ENCODE measurements around the gene XKR8.

Gene XKR8

GRCh38 chr1:27956761-27957160 is 3.0 kb upstream of the XKR8 start:
- DNase-seq: no peak

DNA sequence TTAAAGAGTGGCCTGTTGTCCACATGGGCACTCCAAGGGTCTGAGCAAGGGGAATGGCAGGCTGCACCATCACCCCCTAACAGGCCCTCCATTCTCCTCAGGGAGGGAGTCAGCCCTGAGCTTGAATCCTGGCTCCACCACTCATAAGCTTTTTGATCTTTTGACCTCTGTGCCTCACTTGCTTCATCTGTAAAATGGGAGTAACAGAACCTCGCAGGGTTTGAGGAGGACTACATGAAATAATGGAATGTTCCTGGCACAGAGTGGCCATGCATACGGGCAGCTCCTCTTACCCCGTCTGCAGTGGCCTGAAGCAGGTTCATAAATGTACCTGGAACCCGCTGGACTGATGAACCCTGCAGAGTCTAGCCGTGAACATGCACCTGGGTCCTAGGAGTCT is 2.1 kb upstream of the XKR8 start:
- no peak for DNase-seq

GRCh38 chr1:27958513-27958912 is 1.3 kb upstream of the XKR8 start:
- DNase-seq: no peak

GRCh38 chr1:27960762-27961645 is 1.2 kb downstream of the XKR8 start:
- DNase-seq: no peak

DNA sequence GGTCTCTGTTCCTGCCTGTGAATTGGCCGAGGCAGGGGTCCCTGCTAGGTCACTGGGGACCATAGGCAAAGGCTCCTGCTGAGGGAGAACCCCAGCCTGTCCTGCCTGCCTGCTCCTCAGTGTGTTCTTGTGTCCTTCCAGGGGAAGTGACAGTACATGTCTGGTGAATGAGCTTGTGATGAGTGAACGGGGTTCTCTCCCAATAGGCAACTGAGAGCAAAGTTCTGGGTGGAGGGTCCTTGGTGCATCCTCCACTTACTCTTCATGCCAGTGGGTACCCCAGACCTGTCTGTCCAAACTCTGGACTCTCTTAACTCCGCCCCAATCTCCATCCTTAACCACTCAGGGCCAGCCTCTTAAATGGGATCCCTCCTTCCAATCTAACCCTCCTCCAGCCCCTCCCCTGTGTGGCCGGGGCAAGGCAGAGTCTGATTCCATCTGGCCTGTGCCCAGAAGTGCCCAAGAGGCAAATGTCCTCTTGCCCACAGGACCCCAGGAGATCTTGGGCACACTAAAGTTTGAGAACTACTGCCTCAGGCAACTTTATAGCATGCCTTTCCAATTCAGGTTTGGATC is 2.0 kb downstream of the XKR8 start:
- no peak for DNase-seq

GRCh38 chr1:27963393-27963792 is 3.6 kb downstream of the XKR8 start:
- no peak for DNase-seq

- DNase-seq: no peak
Measured at GRCh38 chr1:27966402-27967105, 6.8 kb downstream of the XKR8 start.

DNA sequence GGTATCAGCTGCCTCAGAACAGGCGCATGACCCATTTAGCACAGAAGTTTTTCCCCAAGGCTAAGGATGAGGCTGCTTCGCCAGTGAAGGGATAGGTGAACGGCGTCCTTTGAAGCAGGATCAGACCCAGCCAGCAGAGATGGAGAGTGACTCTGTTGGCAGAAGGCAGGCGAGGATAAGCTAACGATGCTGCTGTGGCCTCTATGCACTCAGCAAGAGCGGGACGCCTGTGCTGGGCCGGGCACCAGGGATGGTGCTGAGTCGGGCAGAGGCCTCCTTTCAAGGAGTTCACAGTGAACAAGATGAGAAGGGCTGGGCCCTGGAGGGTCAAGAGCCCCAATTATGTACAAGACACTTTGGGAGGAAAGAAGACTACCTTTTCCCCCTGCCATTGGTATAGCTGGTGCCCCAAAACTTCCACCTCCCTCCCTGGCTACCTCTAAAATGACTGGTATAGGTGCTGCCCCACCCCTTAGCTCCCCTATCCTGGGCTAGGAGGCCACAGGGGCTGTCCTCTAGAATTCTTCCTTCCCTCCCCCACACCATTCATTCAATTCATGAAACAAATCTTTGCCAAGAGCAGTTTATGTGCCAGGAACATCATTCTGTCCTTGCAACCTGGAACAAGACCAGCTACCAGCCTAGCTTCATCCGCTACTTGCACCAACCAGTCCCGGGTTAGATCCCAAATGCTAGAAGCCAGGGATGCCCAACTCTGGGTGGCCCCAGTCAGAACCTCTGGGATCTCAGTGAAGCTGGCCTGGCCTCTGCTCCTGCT is 7.5 kb downstream of the XKR8 start:
- DNase-seq: no peak

DNA sequence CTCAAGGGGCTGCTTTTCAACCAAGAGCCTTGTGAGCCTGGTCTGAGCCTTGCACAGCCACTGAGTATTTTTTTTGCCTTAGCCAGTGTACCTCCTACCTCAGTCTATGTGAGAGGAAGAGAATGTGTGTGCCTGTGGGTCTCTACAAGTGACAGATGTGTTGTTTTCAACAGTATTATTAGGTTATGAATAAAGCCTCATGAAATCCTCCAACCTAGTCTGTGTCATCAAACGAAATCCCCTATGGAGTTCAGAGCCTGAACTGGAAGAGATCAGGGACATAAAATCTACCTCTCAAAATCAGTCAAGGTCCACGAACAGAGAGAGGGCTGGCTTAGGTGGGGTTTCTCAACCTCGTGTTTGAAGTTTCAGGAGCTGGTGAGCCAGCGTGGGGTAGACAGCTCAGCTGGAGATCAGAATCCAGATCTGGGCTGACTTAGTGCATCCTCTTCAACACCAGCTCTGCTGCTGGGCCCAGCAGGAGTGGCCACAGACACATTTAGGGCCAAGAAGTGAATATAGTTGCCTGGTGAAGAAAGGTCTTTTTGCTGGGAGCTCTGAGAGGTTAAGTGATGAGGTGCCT is 8.2 kb downstream of the XKR8 start:
- no peak for DNase-seq

DNA sequence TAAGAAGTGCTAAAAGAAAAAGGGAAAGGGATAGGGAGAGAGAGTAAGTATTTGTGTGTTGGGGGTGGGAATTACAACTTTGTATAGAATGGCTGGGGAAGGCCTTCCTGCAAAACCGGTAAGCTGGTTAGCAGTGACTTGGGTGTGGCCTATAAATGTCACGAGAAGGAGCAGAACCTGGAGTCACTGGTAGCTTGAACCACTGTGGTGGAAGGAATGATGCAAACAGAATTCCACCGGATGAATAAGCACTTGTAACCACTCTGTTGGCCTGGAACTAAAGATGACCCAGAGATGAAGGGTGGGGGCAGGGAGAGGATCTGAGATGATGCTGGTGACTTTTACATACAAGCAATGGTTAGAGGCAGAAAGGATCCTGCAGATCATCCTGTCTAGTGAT is 8.9 kb downstream of the XKR8 start:
- DNase-seq: no peak

- no peak for DNase-seq
Measured at GRCh38 chr1:27970401-27970800, 10.6 kb downstream of the XKR8 start.

DNA sequence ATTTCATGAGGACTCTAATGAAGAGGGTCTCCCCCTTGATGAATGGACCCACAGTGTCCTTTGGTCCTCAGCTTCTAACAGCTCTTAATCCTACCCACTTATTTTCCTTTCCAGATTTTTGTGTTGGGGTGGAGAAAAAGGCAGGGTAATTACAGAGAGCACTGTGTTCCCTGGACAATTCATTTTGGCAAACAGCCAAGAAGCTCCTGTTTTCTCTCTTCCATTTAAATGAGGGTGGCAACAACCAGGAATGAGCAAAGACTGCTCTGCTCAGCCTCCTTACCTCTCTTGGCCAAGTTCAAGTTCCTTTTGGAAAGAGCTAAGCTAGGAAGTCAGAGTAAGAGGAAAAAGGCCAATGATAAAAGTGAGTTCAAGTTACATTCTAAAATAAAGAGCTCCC is 11.9 kb downstream of the XKR8 start:
- DNase-seq: no peak

- DNase-seq: no peak
Measured at GRCh38 chr1:27972141-27972540, 12.4 kb downstream of the XKR8 start.

DNA sequence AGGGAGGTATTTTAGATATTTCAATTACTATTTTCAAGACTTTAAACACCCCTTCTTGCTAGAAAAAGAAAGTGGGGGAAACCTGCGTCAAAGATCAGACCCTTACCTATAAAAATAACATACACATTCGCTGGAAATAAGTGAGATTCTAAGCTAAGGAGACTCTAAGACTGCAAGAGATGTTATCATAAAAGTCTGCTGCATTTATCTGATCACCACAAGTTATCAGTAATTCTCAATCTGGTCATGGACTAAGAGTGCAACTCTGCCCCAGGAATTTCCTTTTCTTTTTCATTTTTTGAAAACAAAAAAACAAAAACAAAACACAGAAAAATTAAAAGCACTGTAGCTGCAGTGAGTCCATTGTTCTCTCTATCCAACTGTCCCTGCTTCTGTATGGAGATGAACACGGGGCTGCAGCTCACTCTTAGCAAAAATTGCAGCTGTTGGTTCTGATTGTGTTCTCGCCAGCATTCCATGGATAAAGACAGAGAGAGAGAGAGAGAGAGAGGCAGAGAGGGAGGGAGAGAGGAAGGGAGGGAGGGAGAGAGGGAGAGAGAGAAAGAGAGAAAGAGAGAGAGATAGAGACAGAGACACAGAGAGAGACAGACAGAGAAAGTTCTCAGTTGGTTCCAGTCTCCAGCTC is 14.1 kb downstream of the XKR8 start:
- no peak for DNase-seq

- DNase-seq: no peak
Measured at GRCh38 chr1:27974417-27974781, 14.6 kb downstream of the XKR8 start.

DNA sequence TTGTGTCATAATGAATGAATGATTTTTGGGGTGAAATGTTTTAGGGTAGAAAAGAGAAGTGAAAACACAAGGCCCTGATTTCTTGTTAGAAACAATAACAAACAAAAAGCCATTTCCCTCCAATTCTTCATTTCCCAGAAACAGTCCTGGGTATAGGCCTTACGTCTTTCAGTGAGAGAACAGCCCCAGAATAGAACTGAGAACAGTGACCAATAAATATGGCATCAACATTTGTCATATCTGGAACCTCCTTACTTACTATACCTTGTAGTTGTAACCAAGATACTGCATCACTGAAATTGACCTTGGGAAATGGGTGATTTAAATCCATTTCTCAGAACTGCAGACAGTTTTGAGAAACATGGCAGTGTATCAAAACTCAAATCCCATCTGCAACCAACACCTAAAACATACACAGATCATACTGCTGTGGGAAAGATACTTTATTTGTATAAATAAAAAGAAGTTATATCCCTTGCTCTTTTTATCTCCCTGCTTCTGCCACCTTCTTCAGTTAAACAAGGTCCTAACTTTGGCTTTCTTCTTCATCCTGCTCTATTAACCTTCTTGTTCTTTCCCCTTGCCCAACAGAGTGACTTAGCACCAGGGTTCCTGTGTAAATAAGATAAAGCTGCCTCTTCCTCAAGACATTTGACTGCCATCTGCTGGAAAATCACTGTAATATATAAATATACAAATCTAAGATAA is 19.5 kb downstream of the XKR8 start:
- no peak for DNase-seq

DNA sequence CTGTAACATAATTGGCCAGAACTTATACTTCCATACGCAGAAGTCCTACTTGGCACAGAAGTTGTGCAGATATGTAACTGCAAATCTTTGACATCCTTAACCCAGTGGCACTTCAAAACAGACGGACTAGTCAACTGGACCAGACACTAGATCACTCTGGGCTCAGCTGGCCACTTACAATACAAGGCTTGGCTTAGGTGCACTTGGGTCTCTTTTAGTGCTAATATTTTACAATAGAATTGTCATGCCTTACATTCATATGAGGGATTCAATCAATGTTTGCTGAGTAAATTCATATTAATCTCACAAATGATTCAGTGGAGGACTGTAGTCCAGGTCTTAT is 20.1 kb downstream of the XKR8 start:
- DNase-seq: no peak

GRCh38 chr1:27980216-27980845 is 20.6 kb downstream of the XKR8 start:
- no peak for DNase-seq

- no peak for DNase-seq
Measured at GRCh38 chr1:27981145-27981544, 21.4 kb downstream of the XKR8 start.

GRCh38 chr1:27990920-27991537 is 31.3 kb downstream of the XKR8 start:
- no peak for DNase-seq

- DNase-seq: peak; percentile 47
Measured at GRCh38 chr1:27992276-27992675, 32.5 kb downstream of the XKR8 start.

Measured in activated naive CD4-positive, alpha-beta T cell treated with Interleukin-2 at 50 U/mL for 16 hours (primary cell).